Measurements from ENCODE around the gene PTCHD4.

DNA sequence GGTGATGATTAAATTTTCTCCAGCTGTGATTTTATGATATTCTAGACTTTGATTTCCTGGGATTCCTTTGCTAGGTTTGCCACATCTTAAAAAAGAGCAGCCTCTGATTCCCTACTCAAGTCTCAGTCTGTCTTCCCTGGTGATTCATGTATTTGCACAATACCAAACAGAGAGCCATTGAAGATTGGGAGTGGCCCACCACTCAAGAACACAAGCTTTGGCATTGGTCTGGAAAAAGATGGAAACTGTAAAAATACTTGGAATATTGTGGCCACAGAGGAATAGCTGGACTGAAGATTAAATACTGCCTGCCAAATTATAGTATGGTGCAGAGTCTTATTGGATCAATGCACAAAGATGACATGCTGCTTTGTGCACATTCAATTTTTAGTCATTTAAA lies 32.9 kb downstream of the PTCHD4 start:
- TF ChIP-seq, protein P1, sequence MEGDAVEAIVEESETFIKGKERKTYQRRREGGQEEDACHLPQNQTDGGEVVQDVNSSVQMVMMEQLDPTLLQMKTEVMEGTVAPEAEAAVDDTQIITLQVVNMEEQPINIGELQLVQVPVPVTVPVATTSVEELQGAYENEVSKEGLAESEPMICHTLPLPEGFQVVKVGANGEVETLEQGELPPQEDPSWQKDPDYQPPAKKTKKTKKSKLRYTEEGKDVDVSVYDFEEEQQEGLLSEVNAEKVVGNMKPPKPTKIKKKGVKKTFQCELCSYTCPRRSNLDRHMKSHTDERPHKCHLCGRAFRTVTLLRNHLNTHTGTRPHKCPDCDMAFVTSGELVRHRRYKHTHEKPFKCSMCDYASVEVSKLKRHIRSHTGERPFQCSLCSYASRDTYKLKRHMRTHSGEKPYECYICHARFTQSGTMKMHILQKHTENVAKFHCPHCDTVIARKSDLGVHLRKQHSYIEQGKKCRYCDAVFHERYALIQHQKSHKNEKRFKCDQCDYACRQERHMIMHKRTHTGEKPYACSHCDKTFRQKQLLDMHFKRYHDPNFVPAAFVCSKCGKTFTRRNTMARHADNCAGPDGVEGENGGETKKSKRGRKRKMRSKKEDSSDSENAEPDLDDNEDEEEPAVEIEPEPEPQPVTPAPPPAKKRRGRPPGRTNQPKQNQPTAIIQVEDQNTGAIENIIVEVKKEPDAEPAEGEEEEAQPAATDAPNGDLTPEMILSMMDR (IDR thresholded peaks at IDR 0.05) = no peak
- no peak for TF ChIP-seq POLR2AphosphoS5 (IDR thresholded peaks at IDR 0.05)
- TF ChIP-seq POLR2A (IDR thresholded peaks at IDR 0.05) = no peak
- TF ChIP-seq EP300 (IDR thresholded peaks at IDR 0.05) = no peak
